ENCODE measurements around the gene RMRP.

Gene RMRP

GRCh38 chr9:35609820-35610163, 48.0 kb downstream of the RMRP start:
- DNase-seq, result no peak

GRCh38 chr9:35609001-35609819, 48.6 kb downstream of the RMRP start:
- DNase-seq, result no peak

- DNase-seq, result no peak
Observed at GRCh38 chr9:35608221-35608620, 49.6 kb downstream of the RMRP start.

All from T-helper 1 cell (primary cell).